DOHH2 (cell line): ENCODE data around the gene SHE.

Source experiments
- EZH2phosphoT487 ChIP-seq: fragments of 200-600 bp; sonication (generic); IDR thresholded peaks from 2 replicates; pipeline ENCODE4 v1.6.1; 2017; ENCODE audit warnings: borderline replicate concordance, mild to moderate bottlenecking, antibody characterized with exemption, low read length, moderate library complexity, mixed read lengths
- TF ChIP-seq, protein P1 (sequence below): fragments of 200-600 bp; sonication (generic); IDR thresholded peaks from one replicate; pipeline ENCODE4 v1.5.1; 2014; ENCODE audit warnings: antibody characterized with exemption, mild to moderate bottlenecking, low read depth, low read length; ENCODE audit not compliant: poor library complexity, severe bottlenecking

DNA sequence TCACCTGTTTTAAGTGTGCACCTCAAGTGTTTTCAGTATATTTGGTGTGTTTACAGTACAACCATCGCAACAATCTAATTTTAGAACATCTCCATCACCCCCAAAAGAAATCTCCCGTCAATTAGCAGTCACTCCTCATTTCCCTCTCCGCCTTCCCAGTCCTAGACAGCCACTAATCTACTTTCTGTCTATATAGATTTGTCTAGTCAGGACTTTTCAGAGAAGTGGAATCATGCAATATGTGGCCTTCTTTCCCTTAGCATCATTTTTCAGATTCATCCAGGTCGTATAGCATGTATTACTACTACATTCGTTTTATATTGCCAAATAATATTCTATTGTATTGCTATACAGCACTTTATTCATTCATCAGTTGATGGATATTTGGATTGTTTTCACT, 1.7 kb upstream of the SHE start:
- TF ChIP-seq, protein P1, sequence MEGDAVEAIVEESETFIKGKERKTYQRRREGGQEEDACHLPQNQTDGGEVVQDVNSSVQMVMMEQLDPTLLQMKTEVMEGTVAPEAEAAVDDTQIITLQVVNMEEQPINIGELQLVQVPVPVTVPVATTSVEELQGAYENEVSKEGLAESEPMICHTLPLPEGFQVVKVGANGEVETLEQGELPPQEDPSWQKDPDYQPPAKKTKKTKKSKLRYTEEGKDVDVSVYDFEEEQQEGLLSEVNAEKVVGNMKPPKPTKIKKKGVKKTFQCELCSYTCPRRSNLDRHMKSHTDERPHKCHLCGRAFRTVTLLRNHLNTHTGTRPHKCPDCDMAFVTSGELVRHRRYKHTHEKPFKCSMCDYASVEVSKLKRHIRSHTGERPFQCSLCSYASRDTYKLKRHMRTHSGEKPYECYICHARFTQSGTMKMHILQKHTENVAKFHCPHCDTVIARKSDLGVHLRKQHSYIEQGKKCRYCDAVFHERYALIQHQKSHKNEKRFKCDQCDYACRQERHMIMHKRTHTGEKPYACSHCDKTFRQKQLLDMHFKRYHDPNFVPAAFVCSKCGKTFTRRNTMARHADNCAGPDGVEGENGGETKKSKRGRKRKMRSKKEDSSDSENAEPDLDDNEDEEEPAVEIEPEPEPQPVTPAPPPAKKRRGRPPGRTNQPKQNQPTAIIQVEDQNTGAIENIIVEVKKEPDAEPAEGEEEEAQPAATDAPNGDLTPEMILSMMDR: no peak
- no peak for TF ChIP-seq EZH2phosphoT487
